HCT116 (cell line): ENCODE data around the gene EXOSC5.

Source experiments
- CBX3 ChIP-seq: IDR thresholded peaks from 2 replicates; pipeline ENCODE4 v1.6.1; 2012; ENCODE audit warnings: low read depth
- EZH2 ChIP-seq: fragments of 200-600 bp; sonication (generic); IDR thresholded peaks from 2 replicates; pipeline ENCODE4 v1.6.1; 2017; ENCODE audit warnings: antibody characterized with exemption, mixed run types
- EZH2phosphoT487 ChIP-seq: fragments of 200-600 bp; IDR thresholded peaks from 2 replicates; pipeline ENCODE4 v1.6.1; 2018; ENCODE audit warnings: antibody characterized with exemption, borderline replicate concordance
- JUND ChIP-seq: IDR thresholded peaks from 2 replicates; pipeline ENCODE4 v1.6.1; 2012
- POLR2AphosphoS5 ChIP-seq: IDR thresholded peaks from 2 replicates; pipeline ENCODE4 v1.6.1; 2011; ENCODE audit warnings: mild to moderate bottlenecking, low read depth, low read length, moderate library complexity
- SRF ChIP-seq: IDR thresholded peaks from 2 replicates; pipeline ENCODE4 v1.6.1; 2012; ENCODE audit warnings: low read depth
- TF ChIP-seq, protein P1 (sequence below), 3 experiments: fragments of 200-600 bp in 1 of 3; sonication (generic) in 1 of 3; IDR thresholded peaks in 2 of 3; conservative IDR thresholded peaks in 1 of 3; 2 replicates each; pipeline ENCODE4 v1.5.1; 2012 to 2017; ENCODE audit warnings: low read depth in 2 of 3, low read length in 2 of 3, antibody characterized with exemption in 1 of 3, borderline replicate concordance in 1 of 3, control low read depth in 1 of 3, mild to moderate bottlenecking in 1 of 3, mixed read lengths in 1 of 3, mixed run types in 1 of 3, moderate library complexity in 1 of 3; ENCODE audit not compliant: insufficient read depth in 1 of 3

- TF ChIP-seq EZH2phosphoT487 = no peak
- TF ChIP-seq, protein P1, sequence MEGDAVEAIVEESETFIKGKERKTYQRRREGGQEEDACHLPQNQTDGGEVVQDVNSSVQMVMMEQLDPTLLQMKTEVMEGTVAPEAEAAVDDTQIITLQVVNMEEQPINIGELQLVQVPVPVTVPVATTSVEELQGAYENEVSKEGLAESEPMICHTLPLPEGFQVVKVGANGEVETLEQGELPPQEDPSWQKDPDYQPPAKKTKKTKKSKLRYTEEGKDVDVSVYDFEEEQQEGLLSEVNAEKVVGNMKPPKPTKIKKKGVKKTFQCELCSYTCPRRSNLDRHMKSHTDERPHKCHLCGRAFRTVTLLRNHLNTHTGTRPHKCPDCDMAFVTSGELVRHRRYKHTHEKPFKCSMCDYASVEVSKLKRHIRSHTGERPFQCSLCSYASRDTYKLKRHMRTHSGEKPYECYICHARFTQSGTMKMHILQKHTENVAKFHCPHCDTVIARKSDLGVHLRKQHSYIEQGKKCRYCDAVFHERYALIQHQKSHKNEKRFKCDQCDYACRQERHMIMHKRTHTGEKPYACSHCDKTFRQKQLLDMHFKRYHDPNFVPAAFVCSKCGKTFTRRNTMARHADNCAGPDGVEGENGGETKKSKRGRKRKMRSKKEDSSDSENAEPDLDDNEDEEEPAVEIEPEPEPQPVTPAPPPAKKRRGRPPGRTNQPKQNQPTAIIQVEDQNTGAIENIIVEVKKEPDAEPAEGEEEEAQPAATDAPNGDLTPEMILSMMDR (IDR thresholded peaks at IDR 0.05 in 2 of 3, conservative IDR thresholded peaks at IDR 0.05 in 1 of 3; ENCODE audit: borderline replicate concordance in 1 of 3, insufficient read depth in 1 of 3, low read depth in 2 of 3, low read length in 2 of 3) = no peak
- no peak for TF ChIP-seq POLR2AphosphoS5
- no peak for TF ChIP-seq JUND
- TF ChIP-seq CBX3 = no peak
- no peak for TF ChIP-seq EZH2
- no peak for TF ChIP-seq SRF
Observed at GRCh38 chr19:41421973-41422372, 24.8 kb upstream of the EXOSC5 start.
